Spleen (tissue), 11 donors: ENCODE results near the gene KCNQ1. TPM values are rescaled to one million over a fixed set of nuclear protein-coding genes. Genes with fewer than 3 reads are reported as not detected.

Source experiments
- DNase-seq: peaks from one replicate; pipeline ENCODE4 v3.0.0-alpha.2; 2020
- H3K27ac ChIP-seq, 8 donors: fragments of 200-600 bp; sonication (generic) in 7 of 8; 1 replicate in 4 of 8; 2 replicates in 4 of 8; pipeline versions ENCODE4 v1.5.0 to v1.8.0; 2016 to 2021; ENCODE audit warnings: inconsistent platforms in 4 of 8, mild to moderate bottlenecking in 4 of 8, moderate library complexity in 1 of 8
- H3K27me3 ChIP-seq, 7 donors: fragments of 200-600 bp; sonication (generic) in 6 of 7; replicated peaks in 1 of 7; 1 replicate in 4 of 7; 2 replicates in 3 of 7; pipeline versions ENCODE4 v1.5.0 to v1.8.0; 2016 to 2021; ENCODE audit warnings: inconsistent platforms in 3 of 7, mild to moderate bottlenecking in 1 of 7
- H3K36me3 ChIP-seq, 6 donors: fragments of 200-600 bp; sonication (generic) in 5 of 6; 1 replicate in 4 of 6; 2 replicates in 2 of 6; pipeline versions ENCODE4 v1.5.0 to v1.8.0; 2016 to 2021; ENCODE audit warnings: inconsistent platforms in 2 of 6
- H3K4me1 ChIP-seq, 6 donors: fragments of 200-600 bp; sonication (generic) in 5 of 6; 1 replicate in 3 of 6; 2 replicates in 3 of 6; pipeline versions ENCODE4 v1.5.0 to v1.8.0; 2016 to 2021; ENCODE audit warnings: inconsistent platforms in 3 of 6
- H3K4me3 ChIP-seq, 8 donors: fragments of 200-600 bp; sonication (generic) in 7 of 8; 1 replicate in 4 of 8; 2 replicates in 4 of 8; pipeline versions ENCODE4 v1.5.0 to v1.8.0; 2016 to 2021; ENCODE audit warnings: inconsistent platforms in 4 of 8, mild to moderate bottlenecking in 4 of 8, moderate library complexity in 2 of 8
- H3K9me3 ChIP-seq, 8 donors: fragments of 200-600 bp; sonication (generic) in 7 of 8; 1 replicate in 4 of 8; 2 replicates in 4 of 8; pipeline versions ENCODE4 v1.5.0 to v1.8.0; 2016 to 2021; ENCODE audit warnings: inconsistent platforms in 4 of 8
- POLR2A ChIP-seq, 3 donors: fragments of 450-650 bp; IDR thresholded peaks; one replicate each; pipeline ENCODE4 v1.5.1; 2017; ENCODE audit warnings: antibody characterized with exemption in 3 of 3, mild to moderate bottlenecking in 1 of 3
- POLR2AphosphoS5 ChIP-seq, 3 donors: sonication (generic); formaldehyde crosslinking; IDR thresholded peaks; one replicate each; pipeline ENCODE4 v1.5.1; 2017; ENCODE audit warnings: antibody characterized with exemption in 3 of 3
- WGBS, 5 donors: extraction: QIAGEN DNeasy Blood & Tissue Kit in 3 of 5; methylation state at CpG; one replicate each; pipeline versions ENCODE4 v1.1.5 to v1.1.7; 2013 to 2018; 5-methylcytosine and 5-hydroxymethylcytosine counted together
- intact Hi-C: fragments of 100-400 bp; cut with DNase I; formaldehyde crosslinking; loops from one replicate; pipeline ENCODE4 v1.15.0; 2023; ENCODE audit warnings: low total_unique reads
- polyA plus RNA-seq, 3 donors: library from polyadenylated mRNA; stranded (reverse); fragments of 200-250 nt; gene quantifications; one replicate each; pipeline ENCODE4 v1.2.1, GENCODE V29; 2013
- total RNA-seq, 7 donors: library from RNA; depleted of rRNA in 3 of 7; stranded (reverse); fragments of >200 nt in 3 of 7; fragmentation: NEBNext Ultra II Directional in 4 of 7; extraction: Animal tissue kit (Norgen Biotek cat#: 25700) in 4 of 7; gene quantifications; one replicate each; pipeline versions ENCODE4 v1.1.0 to v1.2.1, GENCODE V29; 2016 to 2021
- TF ChIP-seq, protein P1 (sequence below), 11 experiments: fragments of 200-600 bp in 7 of 11; fragments of 450-650 bp in 4 of 11; sonication (generic) in 4 of 11; IDR thresholded peaks in 8 of 11; conservative IDR thresholded peaks in 3 of 11; 1 replicate in 7 of 11; 2 replicates in 4 of 11; pipeline versions ENCODE4 v1.4.0 to v1.8.0; 2016 to 2021; ENCODE audit warnings: antibody characterized with exemption in 11 of 11, inconsistent platforms in 4 of 11, mild to moderate bottlenecking in 1 of 11
- donor health status: healthy with polysubstance abuse.
- donor health status: DM: no; HTN: no; CAD: no; lungs with moderate emphysema.
- donor health status: DM: no; HTN: no; CAD: no.
- donor health status: Bipolar disorder and iron deficiency.
- donor health status: healthy.
- donor health status: DM: no; HTN: no; CAD: no.
- donor health status: DM: yes; HTN: yes; CAD: no.

The KCNQ1 gene
- total and polyA plus RNA-seq, 10 donors = 3.3 to 21.6 (median 13.5) TPM

DNA sequence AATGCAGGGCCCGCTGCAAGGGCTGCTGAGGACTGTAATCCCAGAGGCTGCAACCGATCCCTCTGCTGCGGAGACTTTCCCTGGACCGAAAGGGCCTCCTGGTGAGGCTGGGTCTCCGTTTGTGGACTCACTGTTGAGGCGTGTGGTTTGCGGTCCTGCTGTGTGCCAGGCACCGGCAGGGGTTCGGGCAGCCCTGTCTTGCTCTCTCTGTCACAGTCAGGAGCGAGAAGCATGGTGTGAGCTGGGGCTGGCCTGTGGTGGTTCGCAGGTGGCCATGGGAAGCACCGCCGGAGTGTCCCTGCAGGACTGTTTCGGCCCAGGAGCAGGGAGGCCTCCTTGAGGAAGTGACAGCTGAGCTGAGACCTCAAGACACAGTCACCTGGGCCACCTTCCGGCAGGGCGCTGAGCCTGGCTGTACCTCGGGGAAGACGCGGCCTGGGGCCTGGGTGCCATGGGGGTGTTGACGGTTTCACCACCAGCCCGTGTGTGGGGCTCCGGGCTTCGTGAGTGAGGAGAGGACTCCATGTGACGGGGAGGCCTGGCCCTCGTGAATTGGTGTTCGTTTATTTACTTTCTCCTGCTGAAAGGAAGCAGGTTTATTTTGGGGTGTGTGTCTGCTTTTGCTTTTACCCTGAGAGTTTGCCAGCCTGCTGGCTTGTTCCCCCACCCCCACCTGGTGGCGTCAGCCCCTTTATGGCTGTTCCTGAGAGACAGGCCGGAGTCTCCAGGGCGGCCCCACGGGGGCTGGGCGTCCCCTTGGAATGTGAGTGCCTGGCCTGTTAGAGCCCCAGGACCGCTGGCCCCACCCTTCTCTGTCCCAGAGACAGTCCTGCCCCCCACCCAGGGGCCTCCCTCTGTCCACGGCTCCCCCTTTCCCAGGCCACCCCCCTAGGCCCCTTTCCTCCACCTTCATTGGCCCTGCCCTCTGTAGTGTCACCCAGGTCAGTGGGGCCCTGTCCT lies 132.5 kb downstream of the KCNQ1 start:
- H3K36me3 ChIP-seq = peaks cover 0 to 48% (median 4%) of the 10 kb centered on the region in 6 donors
- no peak overlapping the region for H3K27ac ChIP-seq
- H3K4me3 ChIP-seq = no peak overlapping the region
- TF ChIP-seq POLR2A (IDR thresholded peaks at IDR 0.05) (no peak), POLR2AphosphoS5 (IDR thresholded peaks at IDR 0.05) (no peak)
- TF ChIP-seq, protein P1, sequence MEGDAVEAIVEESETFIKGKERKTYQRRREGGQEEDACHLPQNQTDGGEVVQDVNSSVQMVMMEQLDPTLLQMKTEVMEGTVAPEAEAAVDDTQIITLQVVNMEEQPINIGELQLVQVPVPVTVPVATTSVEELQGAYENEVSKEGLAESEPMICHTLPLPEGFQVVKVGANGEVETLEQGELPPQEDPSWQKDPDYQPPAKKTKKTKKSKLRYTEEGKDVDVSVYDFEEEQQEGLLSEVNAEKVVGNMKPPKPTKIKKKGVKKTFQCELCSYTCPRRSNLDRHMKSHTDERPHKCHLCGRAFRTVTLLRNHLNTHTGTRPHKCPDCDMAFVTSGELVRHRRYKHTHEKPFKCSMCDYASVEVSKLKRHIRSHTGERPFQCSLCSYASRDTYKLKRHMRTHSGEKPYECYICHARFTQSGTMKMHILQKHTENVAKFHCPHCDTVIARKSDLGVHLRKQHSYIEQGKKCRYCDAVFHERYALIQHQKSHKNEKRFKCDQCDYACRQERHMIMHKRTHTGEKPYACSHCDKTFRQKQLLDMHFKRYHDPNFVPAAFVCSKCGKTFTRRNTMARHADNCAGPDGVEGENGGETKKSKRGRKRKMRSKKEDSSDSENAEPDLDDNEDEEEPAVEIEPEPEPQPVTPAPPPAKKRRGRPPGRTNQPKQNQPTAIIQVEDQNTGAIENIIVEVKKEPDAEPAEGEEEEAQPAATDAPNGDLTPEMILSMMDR (IDR thresholded peaks at IDR 0.05 in 8 of 11, conservative IDR thresholded peaks at IDR 0.05 in 3 of 11) = no peak
- no peaks in the 10 kb centered on the region for H3K27me3 ChIP-seq
- intact Hi-C loops = no loop called here
- H3K9me3 ChIP-seq = no peaks in the 10 kb centered on the region
- DNase-seq = peak; percentile 64
- 90 to 95% (median 93%) methylated on average over 29 to 33 of the region's 33 CpGs for WGBS, 5 donors
- no peaks in the 10 kb centered on the region for H3K4me1 ChIP-seq

GRCh38 chr11:2577991-2578928 lies 133.5 kb downstream of the KCNQ1 start:
- 84 to 94% (median 90%) methylated on average over 11 to 22 of the region's 22 CpGs for WGBS, 5 donors
- DNase-seq = peak; percentile 67
- H3K4me1 ChIP-seq = no peaks in the 10 kb centered on the region

GRCh38 chr11:2578929-2579270 lies 134.1 kb downstream of the KCNQ1 start:
- no peak for DNase-seq
- WGBS, 5 donors = 84 to 89% (median 86%) methylated on average over 7 of the region's 7 CpGs
- Histone ChIP-seq H3K4me1 (no peaks in the 10 kb centered on the region), H3K9me3 (no peaks in the 10 kb centered on the region), H3K27me3 (no peaks in the 10 kb centered on the region), H3K36me3 (peaks cover 0 to 42% (median 0%) of the 10 kb centered on the region in 6 donors), H3K4me3 (no peak overlapping the region), H3K27ac (no peak overlapping the region)
- TF ChIP-seq POLR2A (IDR thresholded peaks at IDR 0.05) (no peak), POLR2AphosphoS5 (IDR thresholded peaks at IDR 0.05) (no peak)
- TF ChIP-seq, protein P1 (IDR thresholded peaks at IDR 0.05 in 8 of 11, conservative IDR thresholded peaks at IDR 0.05 in 3 of 11) = no peak
- intact Hi-C loops = no loop called here

More at GRCh38 chr11:2577991-2578928, 133.5 kb downstream of the KCNQ1 start:
- intact Hi-C loops = no loop called here
- Histone ChIP-seq H3K9me3 (no peaks in the 10 kb centered on the region), H3K27me3 (no peaks in the 10 kb centered on the region), H3K4me3 (no peak overlapping the region), H3K27ac (no peak overlapping the region), H3K36me3 (peaks cover 0 to 46% (median 0%) of the 10 kb centered on the region in 6 donors)
- TF ChIP-seq, protein P1 (IDR thresholded peaks at IDR 0.05 in 8 of 11, conservative IDR thresholded peaks at IDR 0.05 in 3 of 11) = no peak
